Stimulated activated CD8-positive, alpha-beta memory T cell treated with anti-CD3 and anti-CD28 coated beads, Interleukin-15, amount 100 ng/mL, for 4 hours (primary cell): ENCODE measurements around the gene CACNA2D3.

Experiments
- DNase-seq, 2 donors: peaks; one replicate each; pipeline ENCODE4 v3.0.0-alpha.2; 2020; ENCODE audit warnings: low read depth in 2 of 2

The CACNA2D3 gene

GRCh38 chr3:54127499-54128056, 5.2 kb downstream of the CACNA2D3 start:
- no peak for DNase-seq

DNA sequence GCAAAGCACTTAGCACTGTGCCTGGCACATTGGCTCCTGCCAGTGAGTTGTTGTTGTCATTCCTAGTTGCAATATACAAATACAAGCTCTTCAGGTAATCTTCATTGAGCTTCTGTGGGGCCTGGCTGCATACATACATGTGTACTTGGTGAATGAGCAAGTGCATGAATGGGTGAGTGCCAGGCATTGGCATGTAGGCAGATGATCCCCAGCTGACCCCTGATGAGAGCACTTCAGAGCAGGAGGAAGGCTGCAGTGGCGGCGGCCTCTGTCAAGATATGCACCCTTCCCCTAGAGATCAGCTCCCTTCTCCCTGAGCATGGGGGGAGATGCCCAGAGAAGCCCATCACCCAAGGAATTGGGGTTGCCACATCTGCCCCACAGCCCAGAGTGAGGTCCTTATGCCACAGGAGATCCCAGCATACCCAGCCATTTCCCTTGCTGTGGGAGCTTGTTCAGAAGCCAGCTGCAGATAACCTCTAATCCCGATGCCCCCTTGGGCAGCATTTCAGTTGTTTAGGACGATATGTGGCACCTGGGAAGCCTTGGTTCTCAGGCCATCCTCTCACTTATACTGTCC, 8.8 kb downstream of the CACNA2D3 start:
- DNase-seq = no peak

DNA sequence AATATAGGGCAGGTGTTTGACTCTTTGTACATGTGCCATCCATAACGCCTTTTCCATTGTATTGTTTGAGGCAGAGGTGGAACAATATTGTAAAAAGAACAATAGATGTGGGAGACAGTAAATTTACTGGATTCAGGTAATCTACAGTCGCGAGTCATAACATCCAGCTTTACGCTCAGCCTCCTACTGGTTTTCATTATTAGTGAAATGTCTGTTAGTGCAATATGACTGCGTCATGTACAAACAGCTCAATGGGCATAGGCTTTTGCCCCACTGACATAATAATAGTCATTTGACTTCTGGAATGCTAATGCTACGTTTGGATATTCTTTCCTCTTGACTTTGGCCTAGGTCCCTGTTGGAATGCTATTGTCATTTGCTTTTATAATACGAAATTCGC, 9.5 kb downstream of the CACNA2D3 start:
- DNase-seq = no peak

DNA sequence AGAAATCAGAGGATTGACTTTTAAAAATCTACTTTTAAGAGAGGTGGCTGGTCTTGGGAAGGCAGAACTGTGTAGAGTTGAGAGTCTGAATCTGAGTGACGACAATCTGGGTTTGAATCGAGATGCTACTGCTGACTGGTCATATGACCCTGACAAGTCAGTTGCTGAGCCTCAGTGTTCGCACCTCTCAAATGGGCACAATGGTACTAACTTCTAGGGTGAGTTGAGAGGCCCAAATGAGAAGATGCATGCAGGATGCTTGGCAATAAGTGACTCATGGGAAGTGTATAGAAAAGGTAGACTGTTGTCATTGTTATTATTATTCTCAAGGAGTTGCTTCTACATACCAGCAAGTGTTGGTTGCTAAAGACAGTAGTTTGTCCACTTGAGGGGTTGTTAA, 10.3 kb downstream of the CACNA2D3 start:
- no peak for DNase-seq

DNA sequence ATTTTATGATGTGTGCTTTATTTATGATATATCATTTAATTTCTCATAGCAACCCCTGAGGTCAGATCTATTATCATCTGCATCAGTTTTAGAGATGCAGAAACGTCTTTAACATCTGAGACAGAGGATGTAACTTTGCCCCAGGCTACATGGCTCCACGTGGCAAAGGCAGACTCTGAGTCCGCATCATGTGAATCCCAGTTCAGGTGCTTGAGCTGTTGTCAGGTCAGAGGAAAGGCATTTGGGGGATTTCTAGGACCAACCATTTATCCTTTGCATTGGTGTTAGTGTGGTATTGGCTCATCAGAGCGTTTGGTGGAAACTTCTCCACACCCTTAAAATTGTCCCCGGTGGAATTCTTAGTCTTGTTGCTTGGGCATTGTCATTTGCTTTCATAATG, 10.8 kb downstream of the CACNA2D3 start:
- no peak for DNase-seq

GRCh38 chr3:54134155-54134554, 11.8 kb downstream of the CACNA2D3 start:
- no peak for DNase-seq

DNA sequence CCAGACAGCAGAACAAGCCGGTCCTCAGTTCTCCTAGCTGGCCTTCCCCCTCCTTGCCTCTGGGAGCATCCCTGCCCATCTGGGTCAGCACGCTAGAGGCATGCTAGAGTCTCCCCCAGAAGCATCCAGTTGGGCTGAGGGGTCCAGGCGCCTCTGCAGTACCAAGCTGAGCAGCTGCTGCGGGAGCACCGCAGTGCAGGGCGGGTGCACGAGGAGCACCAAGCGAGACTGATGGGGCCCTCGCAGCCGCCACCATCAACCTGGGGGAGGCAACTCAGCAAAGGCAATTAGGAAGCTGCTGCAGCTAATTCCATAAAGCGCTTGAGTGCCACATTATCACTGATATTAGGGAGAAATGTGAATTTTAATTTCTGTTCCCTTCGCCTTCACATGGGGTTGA, 12.4 kb downstream of the CACNA2D3 start:
- DNase-seq = no peak

GRCh38 chr3:54137311-54137710, 15.0 kb downstream of the CACNA2D3 start:
- no peak for DNase-seq

GRCh38 chr3:54138937-54139547, 16.7 kb downstream of the CACNA2D3 start:
- no peak for DNase-seq

GRCh38 chr3:54139630-54140029, 17.3 kb downstream of the CACNA2D3 start:
- DNase-seq = no peak

GRCh38 chr3:54144284-54144683, 21.9 kb downstream of the CACNA2D3 start:
- no peak for DNase-seq

GRCh38 chr3:54146506-54147239, 24.3 kb downstream of the CACNA2D3 start:
- no peak for DNase-seq

DNA sequence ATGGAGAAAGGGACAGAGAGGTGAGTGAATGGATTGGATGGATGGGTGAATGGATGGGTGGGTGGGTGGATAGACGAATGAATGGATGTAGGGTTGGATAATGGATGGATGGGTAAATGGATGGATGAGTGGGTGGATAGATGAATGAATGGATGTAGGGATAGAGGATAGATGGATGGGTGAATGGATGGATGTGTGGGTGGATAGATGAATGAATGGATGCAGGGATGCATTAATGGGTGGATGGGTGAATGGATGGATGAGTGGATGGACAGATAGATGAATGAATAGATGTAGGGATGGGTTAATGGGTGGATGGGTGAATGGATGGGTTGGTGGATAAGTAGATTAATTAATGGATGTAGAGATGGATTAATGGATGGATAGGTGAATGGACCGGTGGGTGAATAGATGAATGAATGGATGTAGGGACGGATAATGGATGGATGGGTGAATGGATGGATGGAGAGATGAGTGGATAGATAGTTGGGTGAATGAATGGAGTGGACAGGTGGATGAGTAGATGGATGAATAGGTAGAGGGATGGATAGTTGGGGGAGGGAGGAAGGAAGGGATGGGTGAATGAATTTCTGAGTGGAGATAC, 28.6 kb downstream of the CACNA2D3 start:
- DNase-seq = no peak

DNA sequence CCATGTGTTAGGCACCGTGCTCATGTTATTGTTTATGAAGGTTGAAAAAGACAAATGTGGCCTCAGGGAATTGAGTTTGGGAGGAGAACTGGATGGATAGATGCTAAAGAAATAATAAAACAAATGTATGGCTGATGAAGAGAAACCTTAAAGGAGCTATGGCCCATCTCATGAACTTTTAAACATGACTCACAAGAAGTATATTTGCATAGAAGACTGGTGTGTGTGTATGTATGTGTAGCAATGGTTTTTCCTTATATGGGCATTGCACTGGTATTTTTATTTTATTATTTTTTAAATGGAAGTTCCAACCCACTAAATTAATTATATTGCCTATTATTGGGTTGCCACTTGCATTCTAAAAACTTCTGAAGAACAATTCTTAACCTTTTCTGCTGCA, 31.1 kb downstream of the CACNA2D3 start:
- DNase-seq = no peak

DNA sequence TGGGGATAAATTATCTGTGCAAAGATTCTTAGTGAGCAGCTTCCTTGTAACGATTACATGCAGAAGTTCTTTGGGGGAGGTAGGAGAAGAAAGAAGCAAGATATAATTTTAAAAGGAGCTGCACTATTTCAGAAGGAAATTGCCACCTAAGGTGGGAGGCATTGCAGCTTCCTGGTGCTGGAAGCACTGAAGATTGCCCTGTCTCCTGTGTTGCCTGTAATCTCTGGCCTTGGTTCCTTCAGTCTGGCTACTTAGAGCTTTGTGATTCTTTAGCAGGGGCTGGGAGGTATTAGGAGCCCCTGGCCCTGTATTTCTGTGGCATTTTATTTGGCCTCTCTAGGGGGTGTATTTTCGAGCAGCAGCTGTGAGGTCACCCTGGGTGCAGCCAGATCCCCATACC, 35.5 kb downstream of the CACNA2D3 start:
- DNase-seq = no peak

- no peak for DNase-seq
Measured at GRCh38 chr3:54159917-54160316, 37.6 kb downstream of the CACNA2D3 start.

DNA sequence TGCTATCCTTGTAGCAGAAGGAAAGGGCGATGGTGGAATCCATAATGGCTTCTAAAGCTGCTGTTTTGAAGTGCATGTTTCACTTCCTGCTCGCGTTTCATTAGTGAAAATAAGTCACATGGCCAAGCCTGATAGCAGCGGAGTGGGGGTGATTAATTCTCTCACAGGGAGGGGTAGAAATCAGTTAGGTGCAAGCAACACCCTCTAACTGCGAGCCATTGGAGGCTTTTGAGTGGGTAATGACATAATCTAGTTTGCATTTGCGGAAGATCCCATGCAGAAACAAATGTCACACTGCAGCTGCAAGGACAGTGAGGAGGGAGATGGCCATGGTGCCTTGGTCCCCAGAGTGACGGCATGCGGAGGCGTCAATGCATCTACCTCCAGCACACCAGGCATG, 41.1 kb downstream of the CACNA2D3 start:
- no peak for DNase-seq

- no peak for DNase-seq
Measured at GRCh38 chr3:54164192-54164975, 42.0 kb downstream of the CACNA2D3 start.

- no peak for DNase-seq
Measured at GRCh38 chr3:54165865-54166264, 43.5 kb downstream of the CACNA2D3 start.

GRCh38 chr3:54167999-54168398, 45.6 kb downstream of the CACNA2D3 start:
- DNase-seq = no peak

GRCh38 chr3:54168451-54168850, 46.1 kb downstream of the CACNA2D3 start:
- DNase-seq = no peak

DNA sequence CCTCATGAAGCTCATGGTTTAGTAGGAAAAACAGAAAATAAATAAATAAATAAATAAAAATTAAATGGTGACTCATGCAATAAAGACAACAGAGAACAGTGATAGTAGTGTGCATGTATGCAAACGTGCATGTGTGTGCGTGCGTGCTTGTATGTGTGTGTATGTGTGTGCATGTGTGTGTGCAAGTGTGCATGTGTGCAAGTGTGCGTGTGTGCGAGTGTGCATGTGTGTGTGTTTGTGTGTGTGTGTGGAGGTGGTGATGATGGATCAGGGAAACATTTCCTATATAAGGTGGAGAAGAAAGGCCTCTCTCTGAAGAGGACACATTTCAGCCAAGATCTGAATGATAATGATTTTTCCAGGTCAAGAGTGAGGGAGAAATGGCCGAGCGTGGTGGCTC, 47.2 kb downstream of the CACNA2D3 start:
- no peak for DNase-seq
